ENCODE results near the gene ARL5A.

DNA sequence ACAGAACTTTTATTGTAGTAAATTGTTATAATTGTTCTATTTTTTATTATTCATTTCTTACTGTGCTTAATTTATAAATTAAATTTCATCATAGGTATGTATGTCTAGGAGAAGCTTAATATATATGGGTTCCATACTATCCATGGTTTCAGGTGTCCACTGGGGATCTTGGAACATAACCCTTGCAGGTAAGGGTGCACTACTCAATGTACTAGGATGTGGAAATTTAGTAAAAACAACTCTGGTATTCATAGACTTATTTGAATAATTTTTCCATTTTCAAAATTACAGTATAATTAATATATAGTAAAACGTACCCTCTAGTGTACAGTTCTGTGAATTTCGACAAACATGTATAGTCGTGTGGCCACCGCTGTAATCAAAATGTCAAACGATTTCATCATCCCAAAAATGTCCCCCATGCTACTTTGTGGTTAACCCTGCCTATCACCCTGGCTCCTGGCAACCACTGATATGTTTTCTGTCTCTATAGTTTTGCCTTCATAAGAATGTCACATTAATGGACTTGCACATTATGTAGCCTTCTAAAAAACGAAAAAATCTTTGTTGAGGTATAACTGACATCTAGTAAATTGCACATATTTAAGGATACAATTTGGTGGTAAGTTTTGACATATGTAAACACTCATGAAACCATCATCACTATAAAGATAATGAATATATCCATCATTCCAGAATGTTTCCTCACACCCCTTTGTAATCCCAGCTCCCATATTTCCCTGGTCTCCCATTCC, 45.7 kb downstream of the ARL5A start:
- no peak for TF ChIP-seq EZH2 (IDR thresholded peaks at IDR 0.05; ENCODE audit: low read length, missing control alignments)
- TF ChIP-seq, protein P1, sequence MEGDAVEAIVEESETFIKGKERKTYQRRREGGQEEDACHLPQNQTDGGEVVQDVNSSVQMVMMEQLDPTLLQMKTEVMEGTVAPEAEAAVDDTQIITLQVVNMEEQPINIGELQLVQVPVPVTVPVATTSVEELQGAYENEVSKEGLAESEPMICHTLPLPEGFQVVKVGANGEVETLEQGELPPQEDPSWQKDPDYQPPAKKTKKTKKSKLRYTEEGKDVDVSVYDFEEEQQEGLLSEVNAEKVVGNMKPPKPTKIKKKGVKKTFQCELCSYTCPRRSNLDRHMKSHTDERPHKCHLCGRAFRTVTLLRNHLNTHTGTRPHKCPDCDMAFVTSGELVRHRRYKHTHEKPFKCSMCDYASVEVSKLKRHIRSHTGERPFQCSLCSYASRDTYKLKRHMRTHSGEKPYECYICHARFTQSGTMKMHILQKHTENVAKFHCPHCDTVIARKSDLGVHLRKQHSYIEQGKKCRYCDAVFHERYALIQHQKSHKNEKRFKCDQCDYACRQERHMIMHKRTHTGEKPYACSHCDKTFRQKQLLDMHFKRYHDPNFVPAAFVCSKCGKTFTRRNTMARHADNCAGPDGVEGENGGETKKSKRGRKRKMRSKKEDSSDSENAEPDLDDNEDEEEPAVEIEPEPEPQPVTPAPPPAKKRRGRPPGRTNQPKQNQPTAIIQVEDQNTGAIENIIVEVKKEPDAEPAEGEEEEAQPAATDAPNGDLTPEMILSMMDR (conservative IDR thresholded peaks at IDR 0.05 in 1 of 2, IDR thresholded peaks at IDR 0.05 in 1 of 2; ENCODE audit: low read depth in 1 of 2, low read length in 2 of 2) = no peak

Data from fibroblast of lung (primary cell).